DND-41 (cell line): ENCODE measurements around the gene AHRR.

ENCODE experiments used
- CTCF ChIP-seq: IDR thresholded peaks from 2 replicates; pipeline ENCODE4 v1.5.1; 2012; ENCODE audit warnings: borderline replicate concordance, low read length, moderate library complexity, mild to moderate bottlenecking; ENCODE audit not compliant: poor library complexity, severe bottlenecking; ENCODE audit errors: extremely low read depth
- EZH2 ChIP-seq: IDR thresholded peaks from 3 replicates; pipeline ENCODE4 v1.6.1; 2012; ENCODE audit warnings: borderline replicate concordance, low read depth, mild to moderate bottlenecking, moderate library complexity, low read length, inconsistent platforms; ENCODE audit not compliant: severe bottlenecking

- TF ChIP-seq CTCF (no peak), EZH2 (no peak)
Observed at GRCh38 chr5:343461-344401, 22.2 kb downstream of the AHRR start.
